ENCODE measurements around the gene THRSP. TPM values are rescaled to one million over a fixed set of nuclear protein-coding genes. Genes with fewer than 3 reads are reported as not detected.
A peak's percentile ranks its signal among the peaks of the same experiment; 100 is the strongest.

The THRSP gene
- total RNA-seq, 4 donors from 2014 or later, result not detected

- in situ Hi-C loops (cut with MboI; ENCODE audit: low pct_ligation_motif_present in 1 of 4, low pct_unique_long_range_greater_than_20kb in 1 of 4, low sequenced_read_pairs in 3 of 4), result no loop called here
- Histone ChIP-seq H3K4me1 (peaks cover 15 to 48% (median 23%) of the 10 kb centered on the region in 4 donors), H3K9me3 (no peaks in the 10 kb centered on the region), H3K27ac (peak overlapping the region in 3 of 4 donors; percentile 84 to 92 (median 86)), H3K36me3 (no peaks in the 10 kb centered on the region), H3K4me3 (peak overlapping the region; percentile 47 to 93 (median 78)), H3K27me3 (no peaks in the 10 kb centered on the region)
- no peak for DNase-seq
- 20 to 38% methylated on average over 1 to 21 of the region's 21 CpGs for WGBS, 2 donors (ENCODE audit: low coverage in 1 of 2)
- TF ChIP-seq EP300 (IDR thresholded peaks at IDR 0.05; ENCODE audit: low read depth) (no peak), POLR2A (IDR thresholded peaks at IDR 0.05) (no peak), CTCF (IDR thresholded peaks at IDR 0.05) (no peak)
- intact Hi-C loops (cut with DNase I; ENCODE audit: low total_unique reads), result no loop called here
Measured at GRCh38 chr11:78078218-78079167, 14.8 kb downstream of the THRSP start.

GRCh38 chr11:78079232-78080083, 15.8 kb downstream of the THRSP start, which contains the start of gene NDUFC2:
Gene NDUFC2, minus strand, starts transcription at chr11:78079862. Its CDS starts 118 bp downstream, at chr11:78079744.
- no peaks in the 10 kb centered on the region for H3K36me3 ChIP-seq
- 0% methylated on average over 1 to 56 of the region's 68 CpGs for WGBS, 2 donors (ENCODE audit: low coverage in 1 of 2)
- DNase-seq, result peak; percentile 83
- peak within 1 kb of the TSS; percentile 47 to 93 (median 78) for H3K4me3 ChIP-seq
- H3K4me1 ChIP-seq, result peaks cover 15 to 48% (median 23%) of the 10 kb centered on the region in 4 donors
- in situ Hi-C loops (cut with MboI; ENCODE audit: low pct_ligation_motif_present in 1 of 4, low pct_unique_long_range_greater_than_20kb in 1 of 4, low sequenced_read_pairs in 3 of 4) (no loop called here), intact Hi-C loops (cut with DNase I; ENCODE audit: low total_unique reads) (no loop called here)
- no peaks in the 10 kb centered on the region for H3K27me3 ChIP-seq
- peak within 1 kb of the TSS; percentile 77 to 92 (median 85) for H3K27ac ChIP-seq
- TF ChIP-seq CTCF (IDR thresholded peaks at IDR 0.05) (no peak), EP300 (IDR thresholded peaks at IDR 0.05; ENCODE audit: low read depth) (no peak), POLR2A (IDR thresholded peaks at IDR 0.05) (peak; percentile 71), POLR2AphosphoS5 (IDR thresholded peaks at IDR 0.05) (peak; percentile 73 to 87 (median 82))
- H3K9me3 ChIP-seq, result no peaks in the 10 kb centered on the region

- peaks cover 15 to 41% (median 22%) of the 10 kb centered on the region in 4 donors for H3K4me1 ChIP-seq
- intact Hi-C loops (cut with DNase I; ENCODE audit: low total_unique reads) (no loop called here), in situ Hi-C loops (cut with MboI; ENCODE audit: low pct_ligation_motif_present in 1 of 4, low pct_unique_long_range_greater_than_20kb in 1 of 4, low sequenced_read_pairs in 3 of 4) (no loop called here)
- 58 to 61% methylated on average over 13 to 23 of the region's 23 CpGs for WGBS, 2 donors (ENCODE audit: low coverage in 1 of 2)
- no peaks in the 10 kb centered on the region for H3K36me3 ChIP-seq
- no peaks in the 10 kb centered on the region for H3K9me3 ChIP-seq
- H3K27ac ChIP-seq, result peak overlapping the region; percentile 77 to 92 (median 85)
- DNase-seq, result no peak
- peak overlapping the region; percentile 47 to 93 (median 78) for H3K4me3 ChIP-seq
- TF ChIP-seq CTCF (IDR thresholded peaks at IDR 0.05) (peak in 1 of 5 experiments; percentile 35), POLR2AphosphoS5 (IDR thresholded peaks at IDR 0.05) (no peak)
- H3K27me3 ChIP-seq, result no peaks in the 10 kb centered on the region
Measured at GRCh38 chr11:78080084-78080817, 16.6 kb downstream of the THRSP start.
